Measurements from ENCODE around the gene SMG9. TPM values are rescaled to one million over a fixed set of nuclear protein-coding genes. Genes with fewer than 3 reads are reported as not detected.
"Not testable (repeated sequence)": the region's sequence is repeated elsewhere in the genome, so short reads cannot be mapped to it uniquely, and the experiment has no call there.

SMG9 gene
- total and polyA plus RNA-seq, 5 donors = 11.7 to 21.0 (median 15.3) TPM

DNA sequence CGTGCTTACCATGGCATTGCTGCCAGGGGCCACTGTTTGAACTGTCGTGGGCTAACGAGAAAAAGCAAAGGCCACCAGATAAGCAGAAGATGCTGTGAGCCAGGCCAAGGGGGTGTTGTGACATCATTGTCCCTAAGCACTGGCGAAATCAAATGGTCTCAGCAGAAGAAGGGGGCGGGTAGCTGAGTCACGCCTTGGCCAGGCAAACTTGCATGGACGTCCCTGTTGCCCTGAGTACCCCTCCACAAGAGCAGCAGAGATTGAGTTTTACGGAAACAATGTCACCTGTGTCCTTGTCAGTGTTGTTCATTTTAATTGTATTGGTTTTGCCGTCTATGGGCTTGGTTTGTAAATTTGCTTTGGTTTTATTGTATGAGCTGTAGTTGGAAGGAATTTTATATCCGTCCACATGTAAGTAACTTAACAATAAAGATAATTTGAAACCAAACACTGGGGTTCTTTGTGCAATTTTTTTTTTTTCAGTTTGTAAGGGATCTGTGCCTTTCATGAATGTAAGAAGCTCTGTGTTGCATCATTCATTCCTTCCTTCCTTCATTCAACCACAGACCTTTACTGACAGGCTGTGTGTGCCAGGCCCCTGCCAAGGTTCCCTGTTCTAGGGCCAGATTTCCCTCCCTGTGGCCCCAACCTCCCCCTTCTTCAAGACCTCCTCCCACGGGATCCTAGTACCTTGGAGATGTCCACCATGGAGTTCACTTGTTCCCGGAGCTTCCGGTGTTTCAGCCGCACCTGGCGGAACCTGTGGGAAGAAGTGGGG is 13.7 kb upstream of the SMG9 start:
- H3K9me3 ChIP-seq (ENCODE audit: control insufficient read depth, low read length) = no peaks in the 10 kb centered on the region
- H3K4me1 ChIP-seq (ENCODE audit: control insufficient read depth, insufficient read depth, low read length) = no peaks in the 10 kb centered on the region
- ATAC-seq (peak; percentile 58 to 70), DNase-seq (peak; percentile 79 to 89 (median 87))
- H3K27ac ChIP-seq (ENCODE audit: low read length) = no peak overlapping the region
- H3K4me3 ChIP-seq (ENCODE audit: low read length) = no peak overlapping the region
- intact Hi-C loops (cut with DNase I) = no loop called here
- no peaks in the 10 kb centered on the region for H3K27me3 ChIP-seq (ENCODE audit: control insufficient read depth, insufficient read depth)
- 61% methylated on average over 15 of the region's 15 CpGs for WGBS

DNA sequence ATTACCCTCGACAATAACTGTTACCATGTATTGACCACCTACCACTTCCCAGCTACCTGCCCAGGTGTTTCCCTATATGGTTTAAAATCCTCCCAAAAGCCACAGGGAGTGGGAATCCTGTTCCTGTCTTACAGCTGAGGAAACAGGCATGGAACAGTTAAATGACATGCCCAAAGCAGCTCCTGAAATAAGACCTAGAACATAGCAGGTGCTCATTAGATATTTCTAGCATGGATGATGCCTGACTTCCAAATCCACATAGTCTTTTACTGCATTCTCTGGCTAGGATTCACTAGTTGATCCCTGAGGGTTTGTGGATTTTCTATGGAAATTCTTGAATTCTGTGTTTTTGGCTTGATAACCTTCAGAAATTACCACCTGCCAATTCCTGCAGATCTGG is 13.1 kb upstream of the SMG9 start:
- Histone ChIP-seq H3K27ac (ENCODE audit: low read length) (no peak overlapping the region), H3K27me3 (ENCODE audit: control insufficient read depth, insufficient read depth) (no peaks in the 10 kb centered on the region), H3K4me3 (ENCODE audit: low read length) (no peak overlapping the region), H3K4me1 (ENCODE audit: control insufficient read depth, insufficient read depth, low read length) (no peaks in the 10 kb centered on the region), H3K9me3 (ENCODE audit: control insufficient read depth, low read length) (no peaks in the 10 kb centered on the region)
- DNase-seq = no peak
- WGBS = 79% methylated on average over 1 of the region's 1 CpG
- ATAC-seq = no peak
- intact Hi-C loops (cut with DNase I) = no loop called here

DNA sequence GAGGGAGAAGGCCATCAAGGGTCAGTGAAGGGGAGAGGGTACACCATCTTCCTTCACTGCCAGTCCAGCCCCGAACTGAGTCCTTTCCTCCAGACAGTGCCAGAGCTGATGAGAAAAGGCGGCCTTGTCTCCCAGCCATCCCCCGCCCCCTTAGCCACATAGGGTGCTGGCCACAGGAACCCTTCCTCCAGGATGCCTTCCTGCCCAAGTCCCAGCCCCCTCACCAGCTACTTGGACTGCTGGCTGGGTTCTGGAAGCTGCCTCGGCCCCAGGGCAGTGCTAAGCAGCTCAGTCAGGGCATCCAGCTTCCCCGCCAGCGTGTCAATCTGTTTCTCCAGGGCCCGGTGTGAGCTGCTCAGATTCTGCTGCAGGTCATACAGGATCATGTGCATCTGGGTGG is 12.6 kb upstream of the SMG9 start:
- ATAC-seq (no peak), DNase-seq (no peak)
- no peaks in the 10 kb centered on the region for H3K9me3 ChIP-seq (ENCODE audit: control insufficient read depth, low read length)
- whole genome bisulfite sequencing = 76% methylated on average over 7 of the region's 7 CpGs
- H3K27ac ChIP-seq (ENCODE audit: low read length) = no peak overlapping the region
- intact Hi-C loops (cut with DNase I) = no loop called here
- no peaks in the 10 kb centered on the region for H3K27me3 ChIP-seq (ENCODE audit: control insufficient read depth, insufficient read depth)
- H3K4me3 ChIP-seq (ENCODE audit: low read length) = no peak overlapping the region
- no peaks in the 10 kb centered on the region for H3K4me1 ChIP-seq (ENCODE audit: control insufficient read depth, insufficient read depth, low read length)

DNA sequence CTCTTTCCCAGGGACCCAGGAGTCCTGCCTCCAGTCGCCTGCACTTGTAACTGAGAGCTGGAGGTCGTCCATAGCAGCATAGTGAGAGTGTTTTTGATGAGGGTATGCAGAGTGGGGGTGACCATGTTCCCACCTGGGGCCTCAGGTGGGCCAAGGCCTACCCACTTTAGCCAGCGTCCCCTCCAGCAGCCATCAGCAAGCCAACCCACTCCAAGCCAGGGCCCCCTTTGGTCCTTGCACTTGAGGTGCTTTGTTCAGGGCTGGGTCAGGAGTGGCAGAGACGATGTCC is 11.9 kb upstream of the SMG9 start:
- H3K27ac ChIP-seq (ENCODE audit: low read length) = no peak overlapping the region
- no peaks in the 10 kb centered on the region for H3K9me3 ChIP-seq (ENCODE audit: control insufficient read depth, low read length)
- DNase-seq (no peak), ATAC-seq (no peak)
- no peaks in the 10 kb centered on the region for H3K4me1 ChIP-seq (ENCODE audit: control insufficient read depth, insufficient read depth, low read length)
- no peaks in the 10 kb centered on the region for H3K27me3 ChIP-seq (ENCODE audit: control insufficient read depth, insufficient read depth)
- intact Hi-C loops (cut with DNase I) = no loop called here
- 65% methylated on average over 4 of the region's 4 CpGs for WGBS
- H3K4me3 ChIP-seq (ENCODE audit: low read length) = no peak overlapping the region

DNA sequence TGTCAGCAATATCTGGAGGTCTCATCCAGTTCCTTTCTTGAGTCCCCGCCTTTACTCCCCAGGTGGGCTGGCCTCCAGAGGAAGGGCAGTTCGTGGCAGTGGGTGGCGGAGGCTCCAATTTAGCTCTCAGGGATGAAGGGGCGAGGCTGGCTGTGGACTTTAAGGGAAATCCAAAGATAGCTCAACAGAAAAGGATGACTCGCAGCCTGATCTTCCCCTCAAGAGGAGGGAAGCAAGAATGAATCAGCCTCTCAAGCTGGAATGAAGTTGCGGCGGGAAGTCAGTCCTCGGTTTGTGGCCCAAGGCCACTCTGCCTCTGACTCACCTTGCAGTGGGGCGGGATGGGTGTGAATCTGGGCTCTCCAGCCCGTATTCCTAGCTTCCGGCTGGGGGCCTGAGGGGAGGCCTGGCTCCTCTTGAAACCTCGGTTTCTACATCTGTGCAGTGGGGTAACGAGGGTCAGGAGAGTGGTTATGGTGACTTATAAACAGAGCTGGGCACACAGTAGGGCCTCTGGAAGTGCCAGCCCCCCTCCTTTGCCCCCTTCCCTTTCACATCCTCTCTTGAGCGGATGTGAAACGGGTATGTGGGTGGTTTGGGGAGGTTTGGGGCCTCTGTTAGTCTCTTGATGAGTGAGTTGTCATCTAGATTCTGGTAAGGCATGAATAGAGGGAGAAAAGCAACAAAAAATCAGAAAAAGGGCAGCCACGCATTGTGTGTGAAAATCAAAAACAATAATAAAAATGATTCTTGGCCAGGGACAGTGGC is 10.5 kb upstream of the SMG9 start:
- Histone ChIP-seq H3K9me3 (ENCODE audit: control insufficient read depth, low read length) (no peaks in the 10 kb centered on the region), H3K4me1 (ENCODE audit: control insufficient read depth, insufficient read depth, low read length) (no peaks in the 10 kb centered on the region), H3K4me3 (ENCODE audit: low read length) (no peak overlapping the region), H3K27me3 (ENCODE audit: control insufficient read depth, insufficient read depth) (no peaks in the 10 kb centered on the region), H3K27ac (ENCODE audit: low read length) (no peak overlapping the region)
- intact Hi-C loops (cut with DNase I) = no loop called here
- ATAC-seq (peak; percentile 42 to 86), DNase-seq (peak; percentile 66 to 83 (median 71))
- WGBS = 42% methylated on average over 16 of the region's 16 CpGs

DNA sequence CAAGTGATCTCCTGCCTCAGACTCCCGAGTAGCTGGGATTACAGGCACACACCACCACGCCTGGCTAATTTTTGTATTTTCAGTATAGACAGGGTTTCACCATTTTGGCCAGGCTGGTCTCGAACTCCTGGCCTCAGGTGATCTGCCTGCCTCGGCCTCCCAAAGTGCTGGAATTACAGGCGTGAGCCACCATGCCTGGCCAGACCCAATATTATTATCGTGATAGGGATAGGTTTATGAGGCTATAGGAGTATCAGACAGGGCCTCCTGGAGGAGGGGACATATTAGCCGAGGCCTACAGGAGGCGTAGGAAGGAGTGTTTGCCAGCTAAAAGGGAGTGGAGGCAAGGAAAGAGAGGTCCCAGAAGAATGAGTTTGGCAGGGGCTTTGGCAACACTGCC is 9.9 kb upstream of the SMG9 start:
- H3K27me3 ChIP-seq (ENCODE audit: control insufficient read depth, insufficient read depth); ATAC-seq; H3K4me1 ChIP-seq (ENCODE audit: control insufficient read depth, insufficient read depth, low read length); H3K9me3 ChIP-seq (ENCODE audit: control insufficient read depth, low read length); DNase-seq; H3K4me3 ChIP-seq (ENCODE audit: low read length); intact Hi-C loops (cut with DNase I); H3K27ac ChIP-seq (ENCODE audit: low read length): not testable (repeated sequence)
- WGBS = 78% methylated on average over 8 of the region's 8 CpGs

DNA sequence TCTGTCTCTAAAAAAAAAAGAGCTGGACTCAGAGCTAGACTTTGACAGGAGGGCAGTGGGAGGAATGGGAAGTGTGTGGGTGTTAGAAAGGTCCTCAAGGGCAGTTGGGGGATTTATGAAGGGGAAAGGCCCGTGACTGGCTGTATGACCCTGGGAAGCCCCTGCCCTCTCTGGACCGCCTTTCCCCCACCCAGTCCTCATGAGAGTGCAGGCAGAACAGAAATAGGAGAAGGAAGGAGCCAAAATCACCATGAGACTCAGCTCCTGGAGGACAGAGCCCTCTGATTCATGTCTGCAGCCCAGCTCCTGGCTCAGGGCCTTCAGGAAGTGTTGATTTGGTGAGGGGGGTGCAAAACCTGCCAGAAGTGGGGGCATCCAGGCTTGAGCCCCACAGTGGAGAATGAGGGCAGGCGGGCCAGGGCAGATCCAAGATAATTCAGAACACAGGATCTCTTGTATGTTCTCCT is 8.7 kb upstream of the SMG9 start:
- Histone ChIP-seq H3K4me1 (ENCODE audit: control insufficient read depth, insufficient read depth, low read length) (no peaks in the 10 kb centered on the region), H3K27me3 (ENCODE audit: control insufficient read depth, insufficient read depth) (no peaks in the 10 kb centered on the region), H3K27ac (ENCODE audit: low read length) (no peak overlapping the region), H3K9me3 (ENCODE audit: control insufficient read depth, low read length) (no peaks in the 10 kb centered on the region), H3K4me3 (ENCODE audit: low read length) (no peak overlapping the region)
- DNase-seq = peak in 2 of 3 donors; percentile 45 to 49
- WGBS = 43% methylated on average over 3 of the region's 3 CpGs
- intact Hi-C loops (cut with DNase I) = no loop called here
- peak in 1 of 2 donors; percentile 24 for ATAC-seq

DNA sequence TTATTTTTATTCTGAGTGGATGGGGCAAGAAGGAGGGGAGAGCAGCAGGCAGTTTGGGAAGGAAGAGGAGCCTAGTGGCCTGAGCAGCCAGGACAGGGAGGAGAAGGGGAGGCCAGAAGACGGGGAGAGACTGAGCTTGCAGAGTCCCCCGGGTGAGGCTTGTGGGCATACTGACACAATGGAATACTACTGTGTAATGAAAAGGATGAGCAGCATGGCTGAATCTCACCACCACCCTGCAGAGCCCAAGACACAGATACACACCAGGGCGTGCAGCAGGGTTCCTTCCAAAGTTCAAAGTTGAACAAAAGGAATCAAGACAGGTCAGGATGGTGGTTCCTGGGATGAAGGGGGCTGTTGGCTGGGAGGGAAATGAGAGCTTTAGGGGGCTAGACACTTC is 8.1 kb upstream of the SMG9 start:
- H3K27ac ChIP-seq (ENCODE audit: low read length) = no peak overlapping the region
- ATAC-seq (no peak), DNase-seq (no peak)
- H3K4me3 ChIP-seq (ENCODE audit: low read length) = no peak overlapping the region
- H3K9me3 ChIP-seq (ENCODE audit: control insufficient read depth, low read length) = no peaks in the 10 kb centered on the region
- intact Hi-C loops (cut with DNase I) = no loop called here
- H3K4me1 ChIP-seq (ENCODE audit: control insufficient read depth, insufficient read depth, low read length) = no peaks in the 10 kb centered on the region
- 83% methylated on average over 3 of the region's 3 CpGs for WGBS
- no peaks in the 10 kb centered on the region for H3K27me3 ChIP-seq (ENCODE audit: control insufficient read depth, insufficient read depth)

DNA sequence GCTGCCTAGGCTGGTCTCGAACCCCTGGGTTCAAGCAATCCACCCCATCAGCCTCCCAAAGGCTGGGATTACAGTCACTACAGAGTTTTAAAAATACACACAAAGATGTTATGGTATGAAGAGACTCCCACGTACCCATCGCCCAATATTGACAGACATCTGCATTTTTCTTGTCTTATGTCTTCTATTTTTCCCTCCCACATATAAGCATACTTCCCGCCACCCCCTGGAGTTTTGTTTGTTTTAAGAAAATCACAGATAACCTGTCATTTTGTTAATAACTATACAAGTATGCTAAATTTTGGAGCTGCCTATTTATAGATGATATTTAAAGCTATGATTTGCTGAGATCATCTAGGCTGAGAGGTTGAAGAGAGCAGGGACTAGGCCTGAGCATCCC is 6.2 kb upstream of the SMG9 start:
- no peaks in the 10 kb centered on the region for H3K9me3 ChIP-seq (ENCODE audit: control insufficient read depth, low read length)
- no peak overlapping the region for H3K27ac ChIP-seq (ENCODE audit: low read length)
- DNase-seq = no peak
- WGBS = 83% methylated on average over 4 of the region's 4 CpGs
- H3K4me1 ChIP-seq (ENCODE audit: control insufficient read depth, insufficient read depth, low read length) = no peaks in the 10 kb centered on the region
- H3K27me3 ChIP-seq (ENCODE audit: control insufficient read depth, insufficient read depth) = no peaks in the 10 kb centered on the region
- H3K4me3 ChIP-seq (ENCODE audit: low read length) = no peak overlapping the region
- no peak for ATAC-seq
- intact Hi-C loops (cut with DNase I) = no loop called here

DNA sequence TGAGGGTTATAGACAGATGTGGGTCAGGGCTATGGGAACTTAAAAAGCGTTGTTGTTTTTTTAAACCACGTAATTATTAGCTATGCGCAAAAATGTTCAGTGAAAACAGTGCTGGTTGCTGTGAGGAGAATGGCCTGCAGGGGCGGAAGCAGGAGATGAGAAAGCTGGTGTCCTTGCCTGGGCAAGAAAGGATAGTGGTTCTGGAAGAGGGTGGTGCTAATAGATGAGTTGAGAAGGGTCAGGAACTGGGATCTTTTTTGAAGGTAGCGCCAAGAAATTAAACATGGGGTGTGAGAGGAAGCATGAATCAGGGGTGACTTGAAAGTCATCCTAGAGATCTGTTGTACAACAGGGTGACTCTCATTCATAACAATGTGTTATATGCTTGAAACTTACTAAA is 4.8 kb upstream of the SMG9 start:
- H3K4me3 ChIP-seq (ENCODE audit: low read length) = no peak overlapping the region
- H3K27me3 ChIP-seq (ENCODE audit: control insufficient read depth, insufficient read depth) = no peaks in the 10 kb centered on the region
- H3K4me1 ChIP-seq (ENCODE audit: control insufficient read depth, insufficient read depth, low read length) = no peaks in the 10 kb centered on the region
- H3K27ac ChIP-seq (ENCODE audit: low read length) = no peak overlapping the region
- ATAC-seq (no peak), DNase-seq (no peak)
- WGBS = 69% methylated on average over 5 of the region's 5 CpGs
- intact Hi-C loops (cut with DNase I) = no loop called here
- H3K9me3 ChIP-seq (ENCODE audit: control insufficient read depth, low read length) = no peaks in the 10 kb centered on the region

DNA sequence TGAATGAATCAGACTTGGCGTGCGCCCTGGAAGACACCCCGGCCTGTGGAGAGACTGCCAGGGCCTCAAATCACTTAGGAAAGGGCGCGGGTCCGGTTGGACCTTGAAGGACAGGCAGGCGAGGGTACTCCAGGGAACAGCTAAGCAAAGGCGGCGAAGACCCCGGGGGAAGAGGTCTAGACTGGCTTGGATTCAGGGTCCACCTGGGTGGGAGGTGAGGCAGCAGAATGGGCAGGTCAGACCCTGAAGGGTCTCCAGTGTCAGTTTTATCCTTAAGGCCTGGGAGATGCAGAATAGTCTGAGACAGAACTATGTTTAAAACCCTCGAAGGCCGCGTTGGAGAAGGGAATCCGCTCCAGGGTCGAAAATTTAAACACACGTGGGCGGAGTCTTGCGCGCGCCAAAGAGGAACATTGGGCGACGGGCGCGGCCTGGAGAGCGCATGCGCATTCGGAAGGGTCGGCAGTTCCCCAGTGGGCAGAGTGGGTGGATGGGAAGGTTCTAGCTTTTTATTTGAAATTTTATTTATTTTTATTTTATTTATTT is 567 bp upstream of the SMG9 start:
- intact Hi-C loops (cut with DNase I) = no loop called here
- ATAC-seq (peak; percentile 74), DNase-seq (peak; percentile 89 to 95 (median 93))
- under 1% methylated on average over 28 of the region's 28 CpGs for WGBS
- no peaks in the 10 kb centered on the region for H3K27me3 ChIP-seq (ENCODE audit: control insufficient read depth, insufficient read depth)
- peak overlapping the region; percentile 96 for H3K27ac ChIP-seq (ENCODE audit: low read length)
- H3K9me3 ChIP-seq (ENCODE audit: control insufficient read depth, low read length) = no peaks in the 10 kb centered on the region
- H3K4me1 ChIP-seq (ENCODE audit: control insufficient read depth, insufficient read depth, low read length) = no peaks in the 10 kb centered on the region
- H3K4me3 ChIP-seq (ENCODE audit: low read length) = peak overlapping the region; percentile 61
